ENCODE measurements around the gene DNAJC9. TPM values are rescaled to one million over a fixed set of nuclear protein-coding genes. Genes with fewer than 3 reads are reported as not detected.
A peak's percentile ranks its signal among the peaks of the same experiment; 100 is the strongest.

Gene DNAJC9
- total RNA-seq = 10 to 100 TPM; 15.2 to 21.0 (median 18.7) TPM

- TF ChIP-seq POLR2A (IDR thresholded peaks at IDR 0.05) (peak in 1 of 2 donors; percentile 80), CTCF (IDR thresholded peaks at IDR 0.05) (peak in 1 of 6 experiments; percentile 30)
- Histone ChIP-seq H3K4me1 (peaks cover 14 to 20% of the 10 kb centered on the region in 2 donors), H3K36me3 (peaks cover 14% of the 10 kb centered on the region in 2 donors), H3K27ac (peak within 1 kb of the TSS in 2 of 3 donors; percentile 39 to 61), H3K27me3 (no peaks in the 10 kb centered on the region), H3K4me3 (replicated peaks in 1 of 3) (peak within 1 kb of the TSS; percentile 37 to 80 (median 79)), H3K9me3 (no peaks in the 10 kb centered on the region)
- DNase-seq = peak; percentile 95 to 96
- 1% methylated on average over 21 to 35 of the region's 78 CpGs for WGBS, 2 donors
- intact Hi-C loops (cut with DNase I) = no loop called here
These were observed at the start of gene DNAJC9 for GRCh38 chr10:73246646-73247508. Gene DNAJC9 (minus strand): TSS chr10:73247255. CDS start chr10:73247189, 66 bp downstream.

GRCh38 chr10:73293461-73293860 lies 46.4 kb upstream of the DNAJC9 start:
- Histone ChIP-seq H3K4me1 (no peaks in the 10 kb centered on the region), H3K27me3 (no peaks in the 10 kb centered on the region), H3K36me3 (no peaks in the 10 kb centered on the region), H3K9me3 (no peaks in the 10 kb centered on the region), H3K27ac (no peak overlapping the region), H3K4me3 (replicated peaks in 1 of 3) (no peak overlapping the region)
- intact Hi-C loops (cut with DNase I) = no loop called here
- WGBS, 2 donors = 88 to 91% methylated on average over 3 of the region's 3 CpGs
- no peak for DNase-seq
- TF ChIP-seq CTCF (IDR thresholded peaks at IDR 0.05) (no peak), POLR2A (IDR thresholded peaks at IDR 0.05) (no peak)

- H3K4me3 ChIP-seq (replicated peaks in 1 of 3) = no peak overlapping the region
- TF ChIP-seq POLR2A (IDR thresholded peaks at IDR 0.05) = no peak
- no peak for TF ChIP-seq CTCF (IDR thresholded peaks at IDR 0.05)
- no peak for DNase-seq
- no peaks in the 10 kb centered on the region for H3K4me1 ChIP-seq
- no peaks in the 10 kb centered on the region for H3K9me3 ChIP-seq
- no peaks in the 10 kb centered on the region for H3K27me3 ChIP-seq
- H3K36me3 ChIP-seq = no peaks in the 10 kb centered on the region
- no peak overlapping the region for H3K27ac ChIP-seq
- intact Hi-C loops (cut with DNase I) = no loop called here
- 98 to 100% methylated on average over 1 of the region's 1 CpG for WGBS, 2 donors
These were observed 42.9 kb upstream of the DNAJC9 start for GRCh38 chr10:73289958-73290357.

GRCh38 chr10:73287441-73287840 lies 40.4 kb upstream of the DNAJC9 start:
- no peaks in the 10 kb centered on the region for H3K36me3 ChIP-seq
- H3K27me3 ChIP-seq = no peaks in the 10 kb centered on the region
- TF ChIP-seq POLR2A (IDR thresholded peaks at IDR 0.05) (no peak), CTCF (IDR thresholded peaks at IDR 0.05) (no peak)
- H3K9me3 ChIP-seq = no peaks in the 10 kb centered on the region
- no peak for DNase-seq
- WGBS, 2 donors = 90 to 92% methylated on average over 1 of the region's 1 CpG
- H3K4me1 ChIP-seq = no peaks in the 10 kb centered on the region
- H3K4me3 ChIP-seq (replicated peaks in 1 of 3) = no peak overlapping the region
- H3K27ac ChIP-seq = no peak overlapping the region
- intact Hi-C loops (cut with DNase I) = no loop called here

- Histone ChIP-seq H3K27ac (no peak overlapping the region), H3K27me3 (no peaks in the 10 kb centered on the region), H3K4me3 (replicated peaks in 1 of 3) (no peak overlapping the region), H3K9me3 (no peaks in the 10 kb centered on the region), H3K36me3 (no peaks in the 10 kb centered on the region), H3K4me1 (no peaks in the 10 kb centered on the region)
- intact Hi-C loops (cut with DNase I) = no loop called here
- TF ChIP-seq POLR2A (IDR thresholded peaks at IDR 0.05) (no peak), CTCF (IDR thresholded peaks at IDR 0.05) (no peak)
- DNase-seq = no peak
- 92 to 96% methylated on average over 3 of the region's 3 CpGs for WGBS, 2 donors
These were observed 34.0 kb upstream of the DNAJC9 start for GRCh38 chr10:73281097-73281496.

Data from thyroid gland (tissue), 4 donors.